Stimulated activated CD4-positive, alpha-beta T cell treated with anti-CD3 and anti-CD28 coated beads, Interleukin-1b, Interleukin-23, amount 100 ng/mL, for 24 hours (primary cell): ENCODE results near the gene CDKN2AIP.

Source experiments
- DNase-seq, 4 experiments: peaks; one replicate each; pipeline ENCODE4 v3.0.0-alpha.2; 2020; ENCODE audit warnings: low read depth in 4 of 4, low spot score in 1 of 4

CDKN2AIP gene

GRCh38 chr4:183485411-183486160 is 41.1 kb downstream of the CDKN2AIP start:
- no peak for DNase-seq

DNA sequence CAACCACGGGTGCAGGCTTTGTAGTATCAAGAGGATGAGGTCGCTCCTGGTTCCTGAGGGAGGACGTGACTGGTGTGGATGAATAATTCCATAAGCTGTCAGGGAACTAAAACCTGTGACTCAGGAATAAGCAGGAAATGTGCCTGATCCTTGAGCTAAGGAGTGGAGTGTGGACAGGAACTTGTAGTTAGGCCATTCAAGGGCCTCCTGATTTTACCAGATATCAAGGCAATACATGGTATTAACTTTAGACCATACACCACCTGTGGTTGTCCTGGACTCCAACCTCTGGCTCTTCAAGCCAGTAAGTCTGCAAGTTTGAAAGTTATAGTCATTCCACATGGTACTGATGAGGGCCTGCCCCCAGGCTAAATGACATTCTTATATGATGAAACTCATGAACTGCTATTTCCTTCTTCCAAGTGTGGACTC is 48.4 kb downstream of the CDKN2AIP start:
- DNase-seq: no peak

DNA sequence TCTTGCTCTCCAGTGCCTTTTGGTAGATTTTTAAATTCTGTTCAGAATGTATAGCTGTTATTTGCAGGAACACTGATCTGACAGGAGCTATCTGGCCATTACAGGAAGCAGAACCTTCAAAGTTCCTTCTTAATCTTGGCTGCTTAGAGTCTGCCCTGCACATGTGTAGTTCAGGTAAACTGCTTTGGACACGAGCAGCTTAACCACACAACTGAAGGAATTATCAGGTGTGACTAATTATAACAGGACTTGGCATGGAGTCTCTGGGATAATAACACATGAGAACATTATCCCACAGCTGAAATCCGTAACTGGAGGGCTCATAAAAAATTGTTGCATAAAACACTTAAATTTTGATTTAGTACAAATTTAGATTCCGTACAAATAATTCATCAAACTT is 48.8 kb downstream of the CDKN2AIP start:
- DNase-seq: no peak

DNA sequence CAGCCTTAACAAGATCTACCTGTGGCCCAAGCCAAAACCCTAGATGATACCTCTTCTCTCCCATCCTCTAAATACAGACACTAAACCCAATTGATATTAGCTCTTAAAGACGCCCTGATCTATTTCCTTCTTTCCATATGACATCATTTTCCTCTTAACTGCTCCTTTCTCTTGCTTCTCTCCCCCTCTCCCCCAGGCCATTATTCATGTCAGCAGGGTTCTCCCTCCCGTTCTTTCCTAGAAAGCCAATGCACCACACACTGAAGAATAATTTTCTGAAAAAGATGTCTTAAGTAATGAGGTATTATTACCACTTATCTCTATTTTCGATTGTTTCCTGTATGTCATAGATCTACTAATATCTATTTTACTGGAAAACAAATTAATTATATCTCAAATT is 50.7 kb downstream of the CDKN2AIP start:
- no peak for DNase-seq
